NCI-H774 (cell line): ENCODE results near the gene CTDSP2.
A peak's percentile ranks its signal among the peaks of the same experiment; 100 is the strongest.
"Not testable (repeated sequence)": the region's sequence is repeated elsewhere in the genome, so short reads cannot be mapped to it uniquely, and the experiment has no call there.

Source experiments
- DNase-seq: peaks from one replicate; lab custom pipeline; 2025; lab: John Stamatoyannopoulos, UW

CTDSP2 gene

GRCh38 chr12:57782243-57782607 is 64.3 kb downstream of the CTDSP2 start:
- no peak for DNase-seq

DNA sequence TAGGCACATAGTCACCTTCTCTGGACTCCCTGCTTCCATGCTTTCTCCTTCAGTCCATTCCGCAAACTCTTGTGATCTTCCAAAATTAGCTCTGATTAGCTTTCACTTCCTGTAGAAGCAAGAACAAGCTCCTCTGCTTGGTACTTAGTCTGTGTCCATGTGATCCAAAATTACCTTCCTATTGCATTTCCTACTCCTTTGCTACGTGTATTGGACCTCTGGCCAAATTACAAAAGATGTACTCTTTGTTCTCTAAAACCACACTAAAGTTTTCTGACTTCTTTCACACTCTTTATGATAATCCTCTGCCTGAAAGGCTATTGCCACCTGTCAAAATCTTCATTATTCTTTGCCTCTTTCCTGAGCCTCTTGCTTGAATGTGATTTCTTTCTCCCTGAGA is 64.7 kb downstream of the CTDSP2 start:
- DNase-seq = no peak

DNA sequence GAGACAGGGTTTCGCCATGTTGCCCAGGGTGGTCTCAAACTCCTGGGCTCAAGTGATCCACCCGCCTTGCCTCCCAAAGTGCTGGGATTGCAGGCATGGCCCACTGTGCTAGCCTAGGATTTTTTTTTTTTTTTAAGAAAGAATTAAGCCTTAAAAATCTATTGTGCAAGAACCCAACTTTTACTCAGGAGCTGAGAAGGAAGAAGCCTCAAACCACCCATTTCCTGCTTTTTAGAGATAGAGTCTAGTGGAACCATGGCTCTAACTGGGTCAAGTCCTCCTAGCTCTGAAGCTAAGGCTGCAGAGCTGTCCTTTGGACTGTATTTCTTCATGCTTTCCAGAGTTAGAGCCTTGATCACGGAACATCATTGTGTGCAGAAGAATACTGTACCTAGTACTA is 65.3 kb downstream of the CTDSP2 start:
- DNase-seq = no peak

DNA sequence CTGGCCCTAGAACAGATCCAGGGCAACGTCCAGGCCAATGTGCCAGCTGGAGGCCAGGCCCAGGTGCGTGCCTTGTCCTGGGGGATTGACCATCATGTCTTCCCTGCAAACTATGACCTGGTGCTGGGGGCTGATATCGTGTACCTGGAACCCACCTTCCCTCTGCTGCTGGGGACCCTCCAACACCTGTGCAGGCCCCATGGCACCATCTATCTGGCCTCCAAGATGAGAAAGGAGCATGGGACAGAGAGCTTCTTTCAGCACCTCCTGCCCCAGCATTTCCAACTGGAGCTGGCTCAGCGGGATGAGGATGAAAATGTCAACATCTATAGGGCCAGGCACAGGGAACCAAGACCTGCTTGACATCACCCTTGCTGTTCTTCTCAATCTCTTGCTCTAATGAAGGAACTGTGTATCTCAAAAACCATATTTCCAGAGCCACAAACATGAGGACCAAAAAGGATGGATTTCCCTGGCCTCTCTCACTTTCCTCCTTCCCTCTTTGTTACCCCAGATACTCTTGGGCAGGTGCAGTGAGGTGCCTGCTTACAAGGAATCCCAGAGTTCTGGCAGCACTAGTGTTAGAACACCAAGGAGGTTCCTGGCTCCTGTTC is 66.1 kb downstream of the CTDSP2 start:
- DNase-seq = no peak

DNA sequence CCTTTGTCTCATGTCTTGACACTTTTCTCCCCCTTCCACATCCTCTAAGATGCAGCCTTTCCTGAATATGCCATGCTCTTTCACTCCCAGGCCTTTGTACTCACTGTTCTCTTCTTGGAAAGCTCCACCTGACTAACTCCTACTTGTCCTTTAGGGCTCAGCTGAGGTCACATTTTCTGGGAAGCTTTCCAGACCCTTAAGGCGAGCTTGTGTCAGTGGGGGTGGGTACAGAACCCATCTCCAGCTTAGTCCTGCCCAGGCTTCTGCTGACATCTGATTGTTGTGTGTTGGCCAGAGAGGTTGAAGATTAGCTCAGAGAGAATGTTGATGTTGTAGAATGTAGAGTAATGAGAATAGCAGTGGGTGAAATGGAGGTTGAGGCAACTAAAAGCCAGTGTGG is 66.8 kb downstream of the CTDSP2 start:
- no peak for DNase-seq

DNA sequence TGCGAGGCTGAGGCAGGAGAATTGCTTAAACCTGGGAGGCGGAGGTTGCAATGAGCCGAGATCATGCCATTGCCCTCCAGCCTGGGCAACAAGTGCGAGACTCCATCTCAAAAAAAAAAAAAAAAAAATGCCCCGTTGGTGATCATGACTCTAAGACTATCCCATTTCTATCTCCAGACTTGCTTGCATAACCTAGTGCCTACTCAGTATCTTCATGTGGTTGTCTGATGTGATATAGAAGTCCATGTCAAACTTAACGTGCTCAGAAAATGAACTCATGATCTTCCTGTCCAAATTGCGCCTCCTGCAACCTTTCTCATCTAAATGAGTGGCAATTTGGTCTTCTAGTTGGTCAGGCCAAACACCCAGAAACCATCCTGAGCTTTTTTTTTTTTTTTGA is 68.6 kb downstream of the CTDSP2 start:
- no peak for DNase-seq

DNA sequence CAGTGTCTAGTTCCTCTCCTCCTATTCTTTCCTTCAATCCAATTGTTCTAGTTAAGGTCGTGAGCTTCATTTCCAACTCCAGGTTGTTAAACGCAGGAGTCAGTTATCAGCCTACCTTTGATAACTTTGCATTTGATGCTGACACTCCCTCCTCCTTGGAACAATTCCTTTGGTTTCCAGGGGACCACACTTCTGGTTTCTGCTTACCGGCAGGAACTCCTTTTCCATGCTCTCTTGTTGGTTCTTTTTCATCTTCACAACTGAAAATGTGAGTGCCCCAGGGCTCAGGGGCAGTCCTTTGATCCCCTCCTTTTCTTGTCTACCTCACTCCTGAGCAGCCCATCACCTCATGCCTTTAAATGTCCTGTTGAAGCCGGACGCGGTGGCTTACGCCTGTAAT is 69.2 kb downstream of the CTDSP2 start:
- no peak for DNase-seq

GRCh38 chr12:57776247-57776587 is 70.3 kb downstream of the CTDSP2 start:
- no peak for DNase-seq

- no peak for DNase-seq
Observed at GRCh38 chr12:57775563-57776246, 70.8 kb downstream of the CTDSP2 start.

- no peak for DNase-seq
Observed at GRCh38 chr12:57775044-57775443, 71.5 kb downstream of the CTDSP2 start.

DNA sequence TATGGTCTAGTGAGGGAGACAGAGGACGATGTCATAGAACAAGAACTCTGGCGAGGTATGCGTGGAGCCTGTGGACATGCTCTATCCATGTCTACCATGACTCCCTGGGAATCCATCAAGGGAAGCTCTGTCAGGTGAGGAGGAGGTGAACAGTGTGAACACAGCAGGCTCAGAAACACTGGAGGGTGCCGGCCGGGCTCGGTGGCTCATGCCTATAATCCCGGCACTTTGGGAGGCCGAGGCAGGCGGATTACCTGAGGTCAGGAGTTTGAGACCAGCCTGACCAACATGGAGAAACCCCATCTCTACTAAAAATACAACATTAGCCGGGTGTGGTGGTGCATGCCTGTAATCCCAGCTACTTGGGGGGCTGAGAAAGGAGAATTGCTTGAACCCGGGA is 71.9 kb downstream of the CTDSP2 start:
- not testable (repeated sequence) for DNase-seq

DNA sequence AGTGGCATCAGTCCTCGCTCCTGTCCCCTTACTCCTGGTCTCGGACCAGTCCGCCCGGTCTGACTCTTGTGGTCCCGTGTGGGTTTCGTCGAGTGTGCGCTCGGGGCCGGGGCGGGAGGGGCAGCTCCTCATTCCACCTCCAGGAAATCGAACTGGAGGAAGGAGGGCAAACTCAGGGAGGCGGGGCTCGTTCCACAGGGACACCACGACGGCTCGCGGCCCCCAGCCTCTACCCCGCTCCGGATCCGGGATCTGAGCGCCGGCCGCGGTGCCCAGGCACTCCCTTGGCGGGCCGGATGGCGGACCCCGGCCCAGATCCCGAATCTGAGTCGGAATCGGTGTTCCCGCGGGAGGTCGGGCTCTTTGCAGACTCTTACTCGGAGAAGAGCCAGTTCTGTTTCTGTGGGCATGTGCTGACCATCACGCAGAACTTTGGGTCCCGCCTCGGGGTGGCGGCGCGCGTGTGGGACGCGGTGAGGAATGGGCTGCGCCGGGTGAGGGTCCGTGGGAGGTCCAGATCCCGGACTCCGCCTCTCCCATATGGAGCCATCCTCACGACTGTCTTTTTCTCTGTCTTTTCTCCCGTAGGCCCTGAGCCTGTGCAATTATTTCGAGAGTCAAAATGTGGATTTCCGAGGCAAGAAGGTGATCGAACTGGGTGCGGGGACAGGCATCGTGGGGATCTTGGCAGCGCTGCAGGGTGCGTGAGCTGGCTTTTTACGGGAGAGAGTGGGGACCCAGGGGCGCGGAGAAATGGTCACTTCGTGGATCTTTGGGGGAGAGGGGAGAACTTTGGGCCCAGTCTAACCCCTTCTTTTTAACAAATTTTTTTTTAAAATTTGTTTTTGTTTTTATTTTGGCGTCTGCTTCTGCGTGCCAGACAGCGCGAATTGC is 73.9 kb downstream of the CTDSP2 start, which contains the start of gene EEF1AKMT3:
Gene EEF1AKMT3, plus strand, starts transcription at position 186 of the 894 bp plus-strand sequence. Its CDS starts 111 bp downstream, at position 297.
- DNase-seq = no peak

GRCh38 chr12:57771873-57772428 is 74.6 kb downstream of the CTDSP2 start, which contains the start of gene METTL1:
TSS of gene METTL1 (minus strand) at chr12:57772105. CDS start at chr12:57772083, 22 bp downstream.
- peak; percentile 97 for DNase-seq

GRCh38 chr12:57771236-57771872 is 75.2 kb downstream of the CTDSP2 start:
- DNase-seq = peak; percentile 93

DNA sequence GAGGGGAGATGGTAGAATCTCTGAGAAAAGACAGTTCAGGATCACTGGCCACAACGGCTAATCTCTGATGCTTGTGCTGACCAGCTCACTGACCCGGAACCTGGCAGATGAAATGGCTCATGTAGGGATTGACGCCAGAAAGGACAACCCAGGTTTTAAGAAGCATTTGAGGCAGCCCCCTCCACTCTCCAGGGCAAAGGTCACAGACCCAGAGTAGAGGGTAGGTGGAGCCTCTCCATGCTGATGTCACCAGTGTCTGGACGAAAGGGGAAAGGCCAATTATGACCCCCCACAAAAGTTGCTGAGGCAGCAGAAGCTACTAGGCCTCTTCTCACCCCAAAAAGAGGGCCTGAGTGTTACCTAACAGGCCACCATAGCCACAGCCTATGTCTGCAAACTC is 75.8 kb downstream of the CTDSP2 start:
- no peak for DNase-seq
